GM18868 (cell line): ENCODE measurements around the gene ALMS1.
"Not testable (repeated sequence)": the region's sequence is repeated elsewhere in the genome, so short reads cannot be mapped to it uniquely, and the experiment has no call there.

Experiments
- ATAC-seq: cut with Tn5 transposase; IDR thresholded peaks from one replicate; pipeline ENCODE4 v1.9.1; 2021; ENCODE audit warnings: mild to moderate bottlenecking, moderate library complexity; ENCODE audit not compliant: unreplicated experiment

The ALMS1 gene

DNA sequence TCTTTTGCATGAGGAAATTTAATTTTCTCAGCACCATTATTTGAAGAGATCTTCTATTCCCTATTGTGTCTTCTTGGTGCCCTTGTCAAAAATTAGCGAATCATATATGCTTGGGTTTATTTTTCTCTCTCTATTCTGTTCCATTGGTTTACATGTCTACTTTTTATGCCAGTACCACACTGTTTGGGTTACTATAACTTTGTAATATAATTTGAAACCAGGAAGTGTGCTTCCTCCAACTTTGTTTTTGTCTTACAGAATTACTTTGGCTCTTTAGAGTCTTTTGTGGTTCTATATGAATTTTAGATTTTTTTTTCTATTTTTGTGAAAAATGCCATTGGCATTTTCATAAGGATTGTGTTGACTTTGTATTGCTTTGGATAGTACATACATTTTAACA, 17.6 kb downstream of the ALMS1 start:
- ATAC-seq: no peak

DNA sequence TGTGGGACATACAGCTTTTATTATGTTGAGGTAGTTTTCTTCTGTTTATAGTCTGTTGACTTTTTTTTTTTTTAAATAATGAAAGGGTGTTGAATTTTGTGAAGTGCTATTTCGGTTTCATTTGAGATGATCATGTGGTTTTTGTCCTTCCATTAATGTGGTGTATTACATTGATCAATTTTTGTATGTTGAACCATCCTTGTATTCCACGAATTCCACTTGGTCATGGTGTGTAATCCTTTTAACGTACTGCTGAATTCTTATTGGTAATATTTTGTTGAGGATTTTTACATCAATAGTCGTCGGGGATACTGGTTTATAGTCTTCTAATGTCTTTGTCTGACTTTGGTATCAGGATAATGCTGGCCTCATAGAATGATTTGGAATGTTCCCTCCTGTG, 18.8 kb downstream of the ALMS1 start:
- no peak for ATAC-seq

DNA sequence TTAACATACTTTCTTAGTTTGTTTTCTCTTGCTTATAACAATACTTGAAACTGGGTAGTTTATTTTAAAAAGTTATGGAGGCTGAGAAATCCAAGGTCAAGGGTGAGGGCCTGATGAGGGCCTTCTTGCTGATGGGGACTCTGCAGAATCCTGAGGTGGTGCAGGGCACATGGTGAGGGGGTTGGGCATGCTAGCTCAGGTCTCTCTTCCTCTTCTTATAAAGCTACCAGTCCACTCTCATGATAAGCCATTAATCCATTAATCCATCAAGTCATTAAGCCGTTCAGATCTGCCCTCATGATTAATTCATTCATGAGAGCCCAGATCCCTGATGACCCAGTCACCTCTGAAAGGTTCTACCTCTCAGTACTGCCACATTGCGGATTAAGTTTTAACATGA, 21.4 kb downstream of the ALMS1 start:
- no peak for ATAC-seq

DNA sequence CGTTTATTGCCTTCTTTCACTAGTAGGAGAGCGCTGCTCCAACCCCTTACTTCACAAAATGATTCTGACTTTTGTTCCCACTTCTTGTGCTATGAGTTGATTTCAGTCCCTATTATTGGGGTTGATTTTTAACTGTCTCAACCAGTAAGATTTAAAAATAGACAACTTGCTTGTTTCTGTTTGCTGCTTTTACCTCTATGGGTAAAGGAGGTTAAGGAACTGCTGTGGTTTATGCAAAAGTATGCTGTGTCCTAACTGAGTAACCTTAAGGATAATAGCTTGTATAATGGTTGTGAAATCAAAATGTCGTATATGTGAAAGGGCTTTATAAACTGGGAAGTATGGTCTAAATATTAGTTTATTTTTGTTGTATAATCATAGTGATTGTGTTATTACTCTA, 22.6 kb downstream of the ALMS1 start:
- no peak for ATAC-seq

DNA sequence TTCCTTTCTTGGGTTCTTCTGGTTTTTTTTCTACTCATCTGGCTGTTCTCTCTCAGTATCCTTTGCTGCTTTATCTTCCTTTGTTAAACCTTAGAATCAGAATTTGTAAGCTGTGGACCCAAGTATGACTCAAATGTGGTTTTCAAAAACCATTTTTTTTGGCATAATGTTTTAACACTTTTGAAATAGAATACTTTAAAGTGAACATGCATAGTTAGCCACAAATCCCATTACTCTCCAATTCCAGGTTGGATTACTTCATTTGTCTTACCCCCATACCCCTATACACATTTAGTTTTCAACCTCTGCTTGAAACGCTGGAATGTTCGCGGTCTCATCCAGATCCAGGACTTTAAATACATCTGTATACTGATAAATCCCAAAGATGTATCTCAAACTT, 29.1 kb downstream of the ALMS1 start:
- ATAC-seq: no peak

DNA sequence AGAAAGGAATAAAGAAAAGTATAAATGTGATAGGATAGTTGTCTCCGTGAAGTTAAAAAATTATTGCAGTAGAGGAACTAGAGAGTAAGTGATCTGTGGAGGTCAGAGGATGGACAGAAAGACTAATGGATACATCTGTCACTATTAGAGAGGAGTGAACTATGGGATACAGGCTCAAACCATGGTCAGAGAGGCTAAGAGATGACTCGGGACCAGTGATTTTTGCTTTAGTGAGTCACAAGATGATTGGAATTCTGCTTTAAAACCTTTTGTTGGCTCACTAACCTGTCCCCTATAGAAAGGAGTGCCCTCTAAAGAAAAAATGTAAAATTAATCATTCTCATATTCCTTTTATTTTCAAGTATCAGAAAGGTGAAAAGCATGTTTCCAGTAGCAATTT, 30.3 kb downstream of the ALMS1 start:
- ATAC-seq: no peak

DNA sequence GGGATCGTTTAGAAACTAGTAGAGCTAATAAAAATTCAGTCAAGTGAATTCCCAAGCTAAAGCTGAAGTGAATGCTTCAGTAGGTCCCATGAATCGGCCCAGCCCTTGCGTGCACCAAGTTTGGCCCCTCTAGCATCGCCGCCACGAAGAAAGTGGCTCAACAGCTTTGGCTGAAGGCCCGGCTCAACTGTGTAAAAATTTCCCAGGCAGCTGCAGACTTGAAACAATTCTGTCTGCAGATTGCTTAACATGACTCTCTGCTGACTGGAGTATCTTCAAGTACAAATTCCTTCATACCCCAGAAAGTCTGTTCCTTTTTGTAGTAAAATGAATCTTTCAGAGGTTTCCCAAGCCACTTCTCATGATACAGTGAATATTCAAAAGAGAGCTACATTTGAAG, 32.7 kb downstream of the ALMS1 start:
- no peak for ATAC-seq

DNA sequence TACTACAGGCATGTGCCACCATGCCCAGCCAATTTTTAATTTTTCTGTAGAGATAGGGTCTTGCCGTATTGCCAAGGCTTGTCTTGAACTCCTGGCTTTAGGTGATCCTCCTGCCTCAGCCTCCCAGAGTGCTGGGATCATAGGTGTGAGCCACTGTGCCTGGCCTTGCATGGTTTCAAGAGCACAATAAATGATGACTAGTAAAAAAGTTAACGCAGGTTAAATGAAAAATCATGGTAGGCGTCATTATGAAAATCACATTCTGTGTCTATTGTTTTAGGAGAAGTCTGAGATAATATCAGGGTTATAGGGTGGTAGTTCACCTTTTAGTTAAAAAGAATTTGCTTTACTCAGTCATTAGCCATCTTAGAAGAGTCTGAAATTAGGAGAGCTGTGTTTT, 38.3 kb downstream of the ALMS1 start:
- ATAC-seq: no peak

DNA sequence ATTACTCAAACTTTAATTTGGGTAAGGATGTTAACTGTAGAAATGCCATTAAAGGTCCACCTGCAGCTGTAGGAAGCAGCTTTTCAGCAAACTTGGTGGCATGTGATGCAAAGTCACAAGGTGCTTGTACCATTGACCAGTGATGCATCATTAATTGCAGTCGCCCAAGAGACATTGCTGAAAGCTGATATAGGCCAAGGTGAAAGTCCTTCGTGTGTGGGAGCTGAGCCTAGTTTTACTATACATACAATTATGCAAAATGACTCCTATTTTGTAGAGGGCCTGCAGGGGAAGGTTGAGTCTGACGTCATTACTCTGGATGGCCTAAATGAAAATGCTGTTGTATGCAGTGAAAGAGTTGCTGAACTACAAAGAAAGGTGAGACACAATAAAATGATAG, 40.5 kb downstream of the ALMS1 start:
- no peak for ATAC-seq

DNA sequence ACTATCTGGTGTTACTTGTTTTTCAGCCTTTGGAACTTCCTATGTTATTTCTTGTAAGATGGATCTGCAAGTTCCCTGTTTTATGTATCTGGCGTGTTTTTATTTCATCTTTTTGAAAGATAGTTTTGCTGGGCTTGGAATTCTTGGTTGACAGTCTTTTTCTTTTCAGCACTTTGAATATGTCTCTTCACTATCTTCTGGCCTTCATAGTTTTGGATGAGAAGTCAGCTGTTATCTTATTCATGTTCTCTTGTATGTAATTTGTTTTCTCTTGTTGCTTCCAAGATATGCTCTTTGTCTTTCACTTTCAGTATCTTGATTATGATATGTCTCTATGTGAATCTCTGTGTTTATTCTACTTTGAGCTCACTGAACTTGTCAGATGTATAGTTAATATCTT, 50.4 kb downstream of the ALMS1 start:
- ATAC-seq: no peak

DNA sequence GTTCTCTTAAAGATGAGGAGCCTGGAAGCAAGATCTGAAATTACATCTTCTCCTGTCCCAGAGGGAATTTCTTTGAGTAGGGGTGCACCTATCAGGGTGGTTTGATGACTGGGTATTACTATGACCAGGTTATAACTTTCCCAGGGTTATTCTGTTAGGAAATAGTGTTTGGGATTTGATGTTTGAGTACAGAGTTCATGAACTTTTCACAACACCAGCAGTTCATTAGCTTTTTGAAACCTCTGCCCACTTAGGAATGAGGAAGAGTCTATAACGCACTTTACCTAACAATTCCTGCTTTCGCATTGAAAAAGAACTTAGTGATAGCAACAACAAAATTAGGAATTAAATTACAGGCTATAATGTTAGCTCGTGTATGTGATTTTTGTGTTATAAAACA, 58.6 kb downstream of the ALMS1 start:
- ATAC-seq: no peak

DNA sequence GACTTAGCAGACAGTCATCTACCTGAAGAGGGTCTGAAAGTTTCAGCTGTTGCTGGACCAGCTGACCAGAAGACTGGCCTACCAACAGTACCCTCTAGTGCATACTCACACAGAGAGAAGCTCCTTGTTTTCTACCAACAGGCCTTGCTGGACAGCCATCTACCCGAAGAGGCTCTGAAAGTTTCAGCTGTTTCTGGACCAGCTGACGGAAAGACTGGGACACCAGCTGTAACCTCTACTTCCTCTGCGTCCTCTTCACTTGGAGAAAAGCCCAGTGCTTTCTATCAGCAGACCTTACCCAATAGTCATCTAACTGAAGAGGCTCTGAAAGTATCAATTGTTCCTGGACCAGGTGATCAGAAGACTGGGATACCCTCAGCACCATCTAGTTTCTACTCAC, 63.2 kb downstream of the ALMS1 start:
- no peak for ATAC-seq

DNA sequence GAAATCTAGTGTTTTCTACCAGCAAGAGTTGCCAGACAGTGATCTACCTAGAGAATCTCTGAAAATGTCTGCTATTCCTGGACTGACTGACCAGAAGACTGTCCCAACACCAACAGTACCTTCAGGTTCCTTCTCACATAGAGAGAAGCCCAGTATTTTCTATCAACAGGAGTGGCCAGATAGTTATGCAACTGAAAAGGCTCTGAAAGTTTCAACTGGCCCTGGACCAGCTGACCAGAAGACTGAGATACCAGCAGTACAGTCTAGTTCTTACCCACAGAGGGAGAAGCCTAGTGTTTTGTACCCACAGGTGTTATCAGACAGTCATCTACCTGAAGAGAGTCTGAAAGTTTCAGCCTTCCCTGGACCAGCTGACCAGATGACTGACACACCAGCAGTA, 63.8 kb downstream of the ALMS1 start:
- ATAC-seq: no peak

DNA sequence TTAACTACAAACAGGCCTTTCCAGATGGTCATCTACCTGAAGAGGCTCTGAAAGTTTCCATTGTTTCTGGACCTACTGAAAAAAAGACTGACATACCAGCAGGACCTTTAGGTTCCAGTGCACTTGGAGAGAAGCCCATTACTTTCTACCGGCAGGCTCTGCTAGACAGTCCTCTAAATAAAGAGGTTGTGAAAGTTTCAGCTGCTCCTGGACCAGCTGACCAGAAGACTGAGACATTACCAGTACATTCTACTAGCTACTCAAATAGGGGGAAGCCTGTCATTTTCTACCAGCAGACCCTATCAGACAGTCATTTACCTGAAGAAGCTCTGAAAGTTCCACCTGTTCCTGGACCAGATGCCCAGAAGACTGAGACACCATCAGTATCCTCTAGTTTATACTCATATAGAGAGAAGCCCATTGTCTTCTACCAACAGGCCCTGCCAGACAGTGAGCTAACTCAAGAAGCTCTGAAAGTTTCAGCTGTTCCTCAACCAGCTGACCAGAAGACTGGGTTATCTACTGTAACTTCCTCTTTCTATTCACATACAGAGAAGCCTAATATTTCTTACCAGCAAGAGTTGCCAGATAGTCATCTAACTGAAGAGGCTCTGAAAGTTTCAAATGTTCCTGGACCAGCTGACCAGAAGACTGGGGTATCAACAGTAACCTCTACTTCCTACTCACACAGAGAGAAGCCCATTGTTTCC, 65.8 kb downstream of the ALMS1 start:
- peak; percentile 98 for ATAC-seq

DNA sequence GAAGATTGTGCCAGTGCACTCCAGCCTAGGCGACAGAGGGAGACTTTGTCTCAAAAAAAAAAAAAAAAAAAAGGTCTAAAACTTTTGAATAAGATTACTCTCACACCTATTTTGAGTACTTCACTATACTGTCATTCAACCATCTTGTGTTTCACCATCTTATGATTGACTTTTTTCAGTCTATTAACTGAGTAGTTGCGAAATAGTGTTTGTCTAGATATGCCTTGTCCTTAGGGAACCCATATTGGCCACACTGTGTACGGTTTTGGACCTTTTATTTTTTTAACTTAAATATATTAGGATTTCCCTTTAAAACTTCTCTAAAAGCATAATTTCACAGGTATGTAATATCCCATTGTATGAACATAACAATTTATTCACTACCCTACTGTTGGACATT, 72.3 kb downstream of the ALMS1 start:
- no peak for ATAC-seq

DNA sequence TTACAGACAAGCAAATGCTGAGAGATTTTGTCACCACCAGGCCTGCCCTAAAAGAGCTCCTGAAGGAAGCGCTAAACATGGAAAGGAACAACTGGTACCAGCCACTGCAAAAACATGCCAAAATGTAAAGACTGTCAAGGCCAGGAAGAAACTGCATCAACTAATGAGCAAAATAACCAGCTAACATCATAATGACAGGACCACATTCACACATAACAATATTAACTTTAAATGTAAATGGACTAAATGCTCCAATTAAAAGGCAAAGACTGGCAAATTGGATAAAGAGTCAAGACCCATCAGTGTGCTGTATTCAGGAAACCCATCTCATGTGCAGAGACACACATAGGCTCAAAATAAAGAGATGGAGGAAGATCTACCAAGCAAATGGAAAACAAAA, 76.8 kb downstream of the ALMS1 start:
- not testable (repeated sequence) for ATAC-seq

DNA sequence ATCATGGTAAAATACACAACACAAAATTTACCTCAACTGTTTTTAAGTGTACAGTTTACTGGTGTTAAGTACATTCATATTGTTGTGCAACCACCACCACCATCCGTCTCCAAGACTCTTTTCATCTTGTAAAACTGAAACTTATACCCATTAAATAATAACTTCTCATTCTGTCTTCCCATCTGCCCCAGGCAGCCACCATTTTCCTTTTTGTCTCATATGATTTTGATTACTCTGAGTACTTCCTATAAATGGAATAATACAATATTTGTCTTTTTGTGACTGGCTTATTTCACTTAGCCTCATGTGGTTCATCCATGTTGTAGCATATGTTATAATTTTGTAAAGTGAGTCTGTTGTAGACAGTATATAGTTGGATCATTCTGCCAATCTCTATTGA, 82.7 kb downstream of the ALMS1 start:
- no peak for ATAC-seq

DNA sequence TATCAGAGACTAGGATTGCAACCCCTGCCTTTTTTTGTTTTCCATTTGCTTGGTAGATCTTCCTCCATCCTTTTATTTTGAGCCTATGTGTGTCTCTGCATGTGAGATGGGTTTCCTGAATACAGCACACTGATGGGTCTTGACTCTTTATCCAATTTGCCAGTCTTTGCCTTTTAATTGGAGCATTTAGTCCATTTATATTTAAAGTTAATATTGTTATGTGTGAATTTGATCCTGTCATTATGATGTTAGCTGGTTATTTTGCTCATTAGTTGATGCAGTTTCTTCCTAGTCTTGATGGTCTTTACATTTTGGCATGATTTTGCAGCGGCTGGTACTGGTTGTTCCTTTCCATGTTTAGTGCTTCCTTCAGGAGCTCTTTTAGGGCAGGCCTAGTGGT, 98.2 kb downstream of the ALMS1 start:
- ATAC-seq: not testable (repeated sequence)

DNA sequence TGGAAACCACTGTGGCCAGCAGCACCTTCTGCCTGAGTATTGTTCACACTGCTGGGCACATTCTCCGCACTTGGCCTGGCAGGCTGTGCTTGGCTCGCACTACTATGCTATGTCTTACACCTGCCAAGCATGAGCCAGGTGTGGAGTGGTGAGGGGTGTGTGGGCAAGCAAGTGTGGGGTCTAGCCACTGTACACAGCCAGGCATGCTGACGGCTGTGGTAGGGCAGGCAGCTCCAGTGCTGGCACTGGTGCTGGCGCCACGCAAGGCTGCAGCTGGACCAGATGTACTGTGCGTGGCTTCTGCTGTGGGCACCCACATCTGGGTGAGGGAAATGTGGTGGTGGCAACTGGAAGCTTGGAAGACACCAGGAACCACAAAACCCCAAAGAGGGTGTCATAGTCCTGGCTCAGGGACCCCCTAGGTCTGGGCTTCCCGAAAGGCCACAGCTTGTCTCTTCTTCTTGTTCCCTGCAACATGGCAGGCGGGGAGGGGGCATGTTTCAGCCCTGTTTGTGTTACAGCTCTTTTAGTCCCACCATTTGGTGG, 101.5 kb downstream of the ALMS1 start:
- no peak for ATAC-seq

DNA sequence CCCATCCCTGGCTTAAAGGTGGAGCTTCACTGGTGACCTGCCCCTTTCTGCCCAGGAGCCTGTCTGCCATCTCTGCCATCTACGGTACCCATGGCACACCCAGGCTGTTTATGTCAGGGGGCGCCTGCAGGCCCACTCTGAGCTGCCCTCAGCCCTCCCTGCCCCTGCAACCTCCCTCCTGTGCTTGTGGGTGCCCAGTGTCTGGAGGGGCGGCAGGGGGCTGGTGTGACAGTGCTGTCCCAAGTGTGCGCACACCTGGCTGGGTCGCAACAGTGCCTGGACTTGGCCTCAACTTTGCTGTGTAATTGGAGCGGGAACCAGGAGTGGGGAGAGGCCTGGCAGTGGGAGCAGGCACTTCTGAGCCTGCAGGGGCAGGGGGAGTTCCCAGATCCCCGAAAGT, 102.4 kb downstream of the ALMS1 start:
- ATAC-seq: no peak

DNA sequence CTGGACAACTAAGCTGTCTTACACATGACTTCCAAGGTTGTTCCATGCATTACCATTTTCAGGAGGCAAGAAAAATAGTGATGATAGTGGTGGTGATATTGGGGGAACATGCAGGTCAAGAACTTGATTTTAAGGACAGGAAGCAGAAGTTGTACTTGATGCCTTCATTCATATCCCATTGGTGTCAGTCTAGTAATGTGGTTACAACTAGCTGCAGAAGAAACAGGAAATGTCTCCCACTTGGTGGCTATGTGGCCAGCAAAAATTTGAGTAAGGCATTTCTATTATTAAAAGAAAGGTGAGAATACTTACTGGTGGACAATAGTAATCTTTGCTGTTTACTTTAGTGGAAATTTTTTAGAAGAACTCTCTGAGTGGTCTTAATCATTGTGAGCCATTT, 103.4 kb downstream of the ALMS1 start:
- ATAC-seq: no peak

DNA sequence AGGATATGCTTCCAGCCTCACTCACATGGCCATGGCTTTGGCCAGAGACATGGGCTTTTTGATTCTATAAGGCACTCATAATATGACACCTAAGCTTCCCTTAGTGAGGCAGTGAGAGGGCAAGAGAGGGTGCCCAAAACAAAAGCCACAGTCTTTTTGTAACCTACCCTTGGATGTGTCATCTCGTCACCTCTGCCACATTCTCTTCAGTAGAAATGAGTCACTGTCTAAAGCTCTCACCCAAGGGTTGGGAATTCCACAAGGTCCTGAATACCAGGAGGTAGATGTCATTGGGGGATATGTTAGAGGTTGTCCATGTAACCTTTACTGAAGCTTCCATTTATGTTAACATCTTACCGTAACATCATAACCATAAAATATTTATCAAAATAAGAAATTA, 108.4 kb downstream of the ALMS1 start:
- no peak for ATAC-seq

DNA sequence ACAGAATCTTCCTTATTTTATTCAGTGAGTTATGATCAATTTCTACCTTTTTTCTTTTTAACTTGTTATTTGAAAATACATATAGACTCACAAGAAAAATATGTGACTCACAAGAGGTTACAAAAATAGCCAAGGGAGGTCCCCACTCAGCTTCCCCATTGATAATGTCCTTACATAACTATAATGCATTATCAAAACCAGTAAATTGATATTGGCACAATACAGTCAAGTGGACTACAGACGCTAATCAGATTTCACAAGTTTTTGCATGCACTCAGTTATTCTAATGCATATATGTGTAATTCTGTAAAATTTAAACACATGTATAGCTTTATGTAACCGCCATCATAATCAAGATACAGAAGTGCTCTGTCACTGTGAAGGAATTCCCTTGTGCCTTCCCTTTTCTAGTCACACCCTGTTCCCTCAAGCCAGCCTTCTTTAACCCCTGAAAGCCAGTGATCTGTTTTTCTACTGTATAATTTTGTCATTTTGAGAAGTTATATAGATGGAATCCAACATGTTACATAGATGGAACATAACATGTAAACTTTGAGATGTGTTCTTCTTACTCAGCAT, 118.4 kb downstream of the ALMS1 start:
- ATAC-seq: no peak
